ENCODE results near the gene NUB1. TPM values are rescaled to one million over a fixed set of nuclear protein-coding genes. Genes with fewer than 3 reads are reported as not detected.

NUB1 gene
- total RNA-seq, 1 donor from 2014 or later: 28.2 TPM

GRCh38 chr7:151314401-151314800 is 27.2 kb upstream of the NUB1 start:
- no peaks in the 10 kb centered on the region for H3K36me3 ChIP-seq
- H3K9me3 ChIP-seq: peaks cover 0 to 3% of the 10 kb centered on the region in 2 donors
- no peak for TF ChIP-seq CTCF (IDR thresholded peaks at IDR 0.05)
- DNase-seq (ENCODE audit: low spot score in 2 of 2): no peak
- no peak overlapping the region for H3K4me3 ChIP-seq
- no peak overlapping the region for H3K27ac ChIP-seq
- intact Hi-C loops (cut with DNase I): loop anchor here (1.0 to 5.0 kb wide), 2 partner anchors 36 to 443 kb away; no protein-coding TSS in a partner anchor
- peaks cover 3 to 12% of the 10 kb centered on the region in 2 donors for H3K4me1 ChIP-seq
- no peaks in the 10 kb centered on the region for H3K27me3 ChIP-seq

- Histone ChIP-seq H3K9me3 (peaks cover 0 to 6% of the 10 kb centered on the region in 2 donors), H3K4me3 (no peak overlapping the region), H3K27ac (no peak overlapping the region), H3K4me1 (peaks cover 3 to 12% of the 10 kb centered on the region in 2 donors), H3K36me3 (no peaks in the 10 kb centered on the region), H3K27me3 (no peaks in the 10 kb centered on the region)
- peak; percentile 69 to 84 (median 77) for TF ChIP-seq CTCF (IDR thresholded peaks at IDR 0.05)
- peak in 1 of 2 donors; percentile 88 for DNase-seq (ENCODE audit: low spot score in 2 of 2)
- intact Hi-C loops (cut with DNase I): loop anchor here (1.0 kb wide), 1 partner anchor 133 kb away; no protein-coding TSS in a partner anchor
Observed at GRCh38 chr7:151315038-151315655, 26.5 kb upstream of the NUB1 start.

DNA sequence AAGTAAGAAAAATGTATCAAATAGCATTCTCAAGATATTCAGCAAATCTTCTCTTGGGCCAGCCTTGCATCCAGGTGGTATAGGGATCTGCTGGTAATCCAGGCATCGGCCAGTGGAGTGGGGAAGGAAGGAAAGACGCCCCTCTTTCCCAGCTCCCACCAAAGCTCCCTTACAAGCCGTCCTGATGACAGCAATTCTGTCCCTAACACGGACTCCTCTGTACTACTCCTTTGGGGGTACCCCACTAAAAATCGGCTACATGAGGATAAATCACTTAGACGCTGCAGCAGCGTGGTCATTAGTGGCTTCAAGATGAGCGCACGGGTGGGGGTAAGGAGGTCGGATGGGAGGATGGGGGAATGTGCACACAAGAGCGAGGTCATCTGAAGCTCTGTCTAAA is 24.7 kb upstream of the NUB1 start:
- TF ChIP-seq CTCF (IDR thresholded peaks at IDR 0.05): no peak
- H3K27me3 ChIP-seq: no peaks in the 10 kb centered on the region
- no peak overlapping the region for H3K4me3 ChIP-seq
- intact Hi-C loops (cut with DNase I): no loop called here
- H3K4me1 ChIP-seq: peaks cover 3 to 12% of the 10 kb centered on the region in 2 donors
- H3K36me3 ChIP-seq: no peaks in the 10 kb centered on the region
- DNase-seq (ENCODE audit: low spot score in 2 of 2): no peak
- no peak overlapping the region for H3K27ac ChIP-seq
- H3K9me3 ChIP-seq: peaks cover 0 to 6% of the 10 kb centered on the region in 2 donors

GRCh38 chr7:151317936-151318335 is 23.7 kb upstream of the NUB1 start:
- Histone ChIP-seq H3K9me3 (peaks cover 0 to 3% of the 10 kb centered on the region in 2 donors), H3K4me1 (peaks cover 3 to 12% of the 10 kb centered on the region in 2 donors), H3K27me3 (no peaks in the 10 kb centered on the region), H3K36me3 (no peaks in the 10 kb centered on the region), H3K27ac (no peak overlapping the region), H3K4me3 (no peak overlapping the region)
- no peak for TF ChIP-seq CTCF (IDR thresholded peaks at IDR 0.05)
- intact Hi-C loops (cut with DNase I): no loop called here
- no peak for DNase-seq (ENCODE audit: low spot score in 2 of 2)

DNA sequence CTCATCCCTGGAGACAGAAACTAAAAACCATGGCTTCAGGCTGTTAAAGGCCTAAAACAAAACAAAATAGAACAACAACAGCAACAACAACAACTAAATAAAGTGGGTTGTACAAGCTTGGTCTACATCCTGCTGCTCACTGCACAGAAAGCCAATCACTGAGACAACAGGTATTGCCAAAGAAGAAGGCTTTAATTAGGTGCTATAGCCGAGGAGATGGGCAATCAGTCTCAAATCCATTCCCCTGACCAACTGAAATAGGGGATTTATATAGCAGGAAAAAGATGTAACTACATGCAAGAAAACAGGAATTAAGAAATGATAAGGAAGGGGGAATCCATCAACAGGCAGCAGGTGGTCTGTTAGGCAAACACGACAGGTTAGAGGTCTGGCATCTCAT is 22.4 kb upstream of the NUB1 start:
- TF ChIP-seq CTCF (IDR thresholded peaks at IDR 0.05): no peak
- Histone ChIP-seq H3K27ac (no peak overlapping the region), H3K36me3 (no peaks in the 10 kb centered on the region), H3K4me3 (no peak overlapping the region), H3K4me1 (peaks cover 2 to 8% of the 10 kb centered on the region in 2 donors), H3K9me3 (peaks cover 0 to 3% of the 10 kb centered on the region in 2 donors), H3K27me3 (no peaks in the 10 kb centered on the region)
- intact Hi-C loops (cut with DNase I): no loop called here
- no peak for DNase-seq (ENCODE audit: low spot score in 2 of 2)

All from ascending aorta (tissue), 2 donors.